GM12801 (cell line): ENCODE data around the gene ZNF334.

Source experiments
- TF ChIP-seq, protein P1 (sequence below): IDR thresholded peaks from one replicate; pipeline ENCODE4 v1.5.1; 2011; ENCODE audit warnings: control low read depth; ENCODE audit not compliant: insufficient read length; ENCODE audit errors: extremely low read depth

The ZNF334 gene

DNA sequence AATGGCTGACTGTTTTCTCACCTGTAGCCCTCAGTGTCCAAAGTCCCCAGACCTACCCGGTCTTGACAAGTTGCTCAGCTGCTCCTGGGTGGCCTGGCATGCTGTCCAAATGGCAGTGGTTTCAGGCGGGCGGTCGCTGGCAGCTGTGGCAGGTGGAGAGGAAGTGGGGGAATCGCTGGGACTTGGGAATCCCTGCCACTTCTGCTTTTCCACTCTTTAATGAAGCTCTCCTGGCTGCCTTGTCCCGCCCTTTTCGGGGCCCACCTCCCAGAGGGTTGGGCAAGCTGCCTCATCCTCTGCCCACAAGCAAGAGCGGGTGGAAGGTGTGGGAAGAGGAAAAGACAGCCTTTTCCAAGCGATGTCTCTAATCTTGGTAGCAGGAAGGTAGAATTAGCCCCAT, 37.1 kb upstream of the ZNF334 start, which contains the start of gene OCSTAMP:
Gene OCSTAMP (minus strand): TSS at position 194 of the 400 bp plus-strand sequence. CDS start 94 bp downstream, at position 100.
- TF ChIP-seq, protein P1, sequence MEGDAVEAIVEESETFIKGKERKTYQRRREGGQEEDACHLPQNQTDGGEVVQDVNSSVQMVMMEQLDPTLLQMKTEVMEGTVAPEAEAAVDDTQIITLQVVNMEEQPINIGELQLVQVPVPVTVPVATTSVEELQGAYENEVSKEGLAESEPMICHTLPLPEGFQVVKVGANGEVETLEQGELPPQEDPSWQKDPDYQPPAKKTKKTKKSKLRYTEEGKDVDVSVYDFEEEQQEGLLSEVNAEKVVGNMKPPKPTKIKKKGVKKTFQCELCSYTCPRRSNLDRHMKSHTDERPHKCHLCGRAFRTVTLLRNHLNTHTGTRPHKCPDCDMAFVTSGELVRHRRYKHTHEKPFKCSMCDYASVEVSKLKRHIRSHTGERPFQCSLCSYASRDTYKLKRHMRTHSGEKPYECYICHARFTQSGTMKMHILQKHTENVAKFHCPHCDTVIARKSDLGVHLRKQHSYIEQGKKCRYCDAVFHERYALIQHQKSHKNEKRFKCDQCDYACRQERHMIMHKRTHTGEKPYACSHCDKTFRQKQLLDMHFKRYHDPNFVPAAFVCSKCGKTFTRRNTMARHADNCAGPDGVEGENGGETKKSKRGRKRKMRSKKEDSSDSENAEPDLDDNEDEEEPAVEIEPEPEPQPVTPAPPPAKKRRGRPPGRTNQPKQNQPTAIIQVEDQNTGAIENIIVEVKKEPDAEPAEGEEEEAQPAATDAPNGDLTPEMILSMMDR, result no peak

DNA sequence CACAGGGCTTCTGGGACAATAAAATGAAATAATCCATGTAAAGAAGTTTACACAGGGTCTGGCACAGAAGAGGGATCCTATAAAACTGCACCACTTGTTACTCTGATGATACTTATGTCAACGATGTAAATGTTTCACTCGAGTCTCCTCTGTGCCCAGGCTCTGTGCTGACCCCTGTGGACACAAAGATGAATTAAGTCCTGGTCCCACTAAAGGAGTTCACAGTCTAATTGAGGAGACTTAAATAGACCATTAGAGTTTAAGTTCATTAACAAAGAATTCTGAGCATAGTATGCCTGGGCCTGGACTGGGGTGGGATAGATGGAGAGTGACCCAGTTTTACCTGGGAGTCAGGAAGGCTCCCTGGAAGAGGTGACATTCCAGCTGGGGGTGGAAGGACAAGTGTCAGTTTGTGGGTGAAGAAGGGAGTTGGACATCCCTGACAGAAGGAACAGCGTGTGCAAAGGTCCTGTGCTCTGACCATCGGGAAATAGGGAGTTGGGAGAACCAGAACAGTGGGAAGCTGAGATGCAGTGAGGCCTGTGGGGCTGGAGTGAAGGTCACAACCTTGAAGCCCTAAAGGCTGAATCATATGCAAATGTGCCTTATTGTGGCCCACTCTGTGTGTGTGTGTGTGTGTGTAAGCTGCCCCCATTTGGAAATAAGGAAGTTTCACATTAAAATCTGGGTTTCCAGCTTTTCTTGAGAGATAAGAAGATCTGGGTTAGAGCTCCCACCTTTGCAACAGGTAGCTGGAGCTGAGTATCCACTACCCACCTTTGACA, 36.0 kb upstream of the ZNF334 start:
- TF ChIP-seq, protein P1, result no peak

DNA sequence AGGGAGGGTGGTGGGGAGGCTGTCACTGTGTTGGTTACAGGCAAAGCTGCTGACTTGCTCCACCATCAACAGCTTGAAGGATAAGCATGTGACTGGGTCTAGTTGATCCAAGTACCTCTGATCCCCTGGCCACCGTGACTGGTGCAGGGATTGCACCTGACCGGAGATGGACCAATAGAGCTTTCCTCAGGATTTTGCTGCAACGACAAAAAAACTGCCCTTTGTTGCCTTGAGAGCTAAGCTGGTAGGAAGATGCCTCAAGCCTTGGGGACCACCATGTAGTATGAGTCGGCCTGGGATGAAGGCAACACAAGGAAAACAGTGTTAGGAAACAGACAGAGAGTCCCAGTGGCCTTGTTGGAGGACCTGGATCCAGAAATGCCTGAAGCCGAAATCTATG, 35.3 kb upstream of the ZNF334 start:
- TF ChIP-seq, protein P1, result no peak

DNA sequence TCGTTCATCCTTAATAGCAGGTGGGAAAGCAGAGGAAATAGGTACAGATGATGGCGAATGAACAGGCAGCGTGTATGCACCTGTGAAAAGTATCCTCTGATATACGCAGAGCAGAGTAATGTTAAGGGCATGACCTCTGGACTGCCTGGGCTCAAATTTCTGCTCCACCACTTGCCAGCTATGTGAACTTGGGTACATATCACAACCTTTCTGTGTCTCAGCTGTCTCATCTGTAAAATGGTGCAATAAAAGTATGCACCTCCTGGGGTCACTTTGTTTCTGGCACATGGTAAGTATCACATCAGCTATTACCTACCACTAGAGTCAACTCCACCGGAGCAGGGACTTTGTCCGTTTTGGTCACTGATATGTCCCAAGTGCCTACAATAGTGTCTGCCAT, 34.6 kb upstream of the ZNF334 start:
- TF ChIP-seq, protein P1, result no peak

- TF ChIP-seq, protein P1, result no peak
Measured at GRCh38 chr20:46546936-46547335, 33.6 kb upstream of the ZNF334 start.

DNA sequence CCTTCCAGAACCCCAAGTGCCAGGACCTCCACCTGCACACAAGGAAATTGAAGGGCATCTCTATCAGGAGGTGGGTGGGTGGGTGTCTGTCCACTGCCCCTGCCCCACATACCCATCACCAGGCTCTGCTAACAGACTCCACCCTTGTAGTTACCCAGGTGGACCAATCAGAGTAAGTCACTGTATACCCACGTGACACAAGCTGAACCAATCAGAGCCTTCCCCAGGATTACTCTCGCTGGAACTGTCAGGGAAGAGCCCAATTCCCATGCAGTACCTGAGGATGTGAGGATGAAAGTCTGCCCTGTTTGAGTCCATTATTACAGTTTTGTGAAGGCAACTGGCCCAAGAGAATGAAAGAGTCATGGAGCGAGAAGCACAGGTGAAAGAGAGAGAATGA, 32.9 kb upstream of the ZNF334 start:
- TF ChIP-seq, protein P1, result no peak

GRCh38 chr20:46545827-46546138, 32.4 kb upstream of the ZNF334 start:
- TF ChIP-seq, protein P1, result no peak
